IPS DF 6.9 (cell line): ENCODE measurements around the gene PCDHGB4.

ENCODE experiments used
- DNase-seq: peaks from one replicate; pipeline ENCODE4 v3.0.0-alpha.2; 2013; ENCODE audit warnings: low read depth, low spot score
- H3K27ac ChIP-seq: one replicate; pipeline ENCODE4 v1.5.1; 2013; ENCODE audit warnings: low read length, control low read depth
- H3K27me3 ChIP-seq: 2 replicates; pipeline ENCODE4 v1.6.1; 2013; ENCODE audit warnings: mild to moderate bottlenecking, low read length; ENCODE audit not compliant: control insufficient read depth, insufficient read depth
- H3K36me3 ChIP-seq: 2 replicates; pipeline ENCODE4 v1.6.1; 2013; ENCODE audit warnings: low read length; ENCODE audit not compliant: control insufficient read depth, insufficient read depth
- H3K4me1 ChIP-seq: 2 replicates; pipeline ENCODE4 v1.6.1; 2013; ENCODE audit warnings: low read length; ENCODE audit not compliant: control insufficient read depth, insufficient read depth
- H3K4me3 ChIP-seq: 2 replicates; pipeline ENCODE4 v1.5.1; 2013; ENCODE audit warnings: mild to moderate bottlenecking, low read length
- H3K9me3 ChIP-seq: 2 replicates; pipeline ENCODE4 v1.6.1; 2013; ENCODE audit warnings: low read length, inconsistent platforms; ENCODE audit not compliant: control insufficient read depth, insufficient read depth
- WGBS: extraction: QIAGEN DNeasy Blood & Tissue Kit; methylation state at CpG from one replicate; pipeline ENCODE4 v1.1.7; 2013; ENCODE audit warnings: mixed read lengths, missing lambda C conversion rate; ENCODE audit not compliant: insufficient read length, insufficient coverage; 5-methylcytosine and 5-hydroxymethylcytosine counted together

PCDHGB4 gene

GRCh38 chr5:141351591-141351990 is 35.9 kb upstream of the PCDHGB4 start:
- no peak for DNase-seq
- Histone ChIP-seq H3K36me3 (no peaks in the 10 kb centered on the region), H3K4me3 (no peak overlapping the region), H3K9me3 (no peaks in the 10 kb centered on the region; the same call in none of the 2 replicates), H3K27me3 (no peaks in the 10 kb centered on the region), H3K4me1 (no peaks in the 10 kb centered on the region), H3K27ac (no peak overlapping the region)
- WGBS, result no CpG with 5 or more reads among the region's 36 CpGs

- Histone ChIP-seq H3K9me3 (no peaks in the 10 kb centered on the region; the same call in none of the 2 replicates), H3K27me3 (no peaks in the 10 kb centered on the region), H3K27ac (no peak within 1 kb of the TSS), H3K36me3 (no peaks in the 10 kb centered on the region), H3K4me1 (no peaks in the 10 kb centered on the region), H3K4me3 (no peak within 1 kb of the TSS)
- DNase-seq, result no peak
- no CpG with 5 or more reads among the region's 29 CpGs for WGBS
Observed at GRCh38 chr5:141354900-141355469, 32.5 kb upstream of the PCDHGB4 start, which contains the start of gene PCDHGA4. Gene PCDHGA4, plus strand, starts transcription at chr5:141355021. Its CDS starts 87 bp downstream, at chr5:141355108.

- WGBS, result no CpG with 5 or more reads among the region's 24 CpGs
- Histone ChIP-seq H3K36me3 (no peaks in the 10 kb centered on the region), H3K4me1 (no peaks in the 10 kb centered on the region), H3K27ac (no peak overlapping the region), H3K4me3 (no peak overlapping the region), H3K9me3 (peaks cover under 1% of the 10 kb centered on the region), H3K27me3 (no peaks in the 10 kb centered on the region)
- DNase-seq, result no peak
Observed at GRCh38 chr5:141355641-141356040, 31.9 kb upstream of the PCDHGB4 start.

- Histone ChIP-seq H3K4me3 (no peak overlapping the region), H3K27me3 (no peaks in the 10 kb centered on the region), H3K36me3 (no peaks in the 10 kb centered on the region), H3K9me3 (peaks cover 2% of the 10 kb centered on the region; the same call in 1 of the 2 replicates), H3K27ac (no peak overlapping the region), H3K4me1 (no peaks in the 10 kb centered on the region)
- no CpG with 5 or more reads among the region's 5 CpGs for WGBS
- no peak for DNase-seq
Observed at GRCh38 chr5:141356133-141356532, 31.4 kb upstream of the PCDHGB4 start.

- H3K27ac ChIP-seq, result no peak overlapping the region
- no CpG with 5 or more reads among the region's 19 CpGs for WGBS
- no peak overlapping the region for H3K4me3 ChIP-seq
- no peaks in the 10 kb centered on the region for H3K27me3 ChIP-seq
- no peak for DNase-seq
- H3K36me3 ChIP-seq, result no peaks in the 10 kb centered on the region
- H3K9me3 ChIP-seq, result 0 out of 2 replicates have a peak, but pooled peaks cover 2% of the 10 kb centered on the region
- no peaks in the 10 kb centered on the region for H3K4me1 ChIP-seq
Observed at GRCh38 chr5:141356950-141357349, 30.5 kb upstream of the PCDHGB4 start.

- no CpG with 5 or more reads among the region's 24 CpGs for WGBS
- Histone ChIP-seq H3K36me3 (peaks cover 4% of the 10 kb centered on the region), H3K4me3 (no peak within 1 kb of the TSS), H3K27me3 (no peaks in the 10 kb centered on the region), H3K4me1 (no peaks in the 10 kb centered on the region), H3K27ac (no peak within 1 kb of the TSS), H3K9me3 (peaks cover 7% of the 10 kb centered on the region)
- DNase-seq, result no peak
Observed at GRCh38 chr5:141359790-141360426, 27.6 kb upstream of the PCDHGB4 start, which contains the start of gene PCDHGB2. Gene PCDHGB2, plus strand, starts transcription at chr5:141359994. Its CDS starts 142 bp downstream, at chr5:141360136.

- Histone ChIP-seq H3K27me3 (no peaks in the 10 kb centered on the region), H3K4me3 (no peak overlapping the region), H3K4me1 (no peaks in the 10 kb centered on the region), H3K27ac (no peak overlapping the region), H3K36me3 (peaks cover 4% of the 10 kb centered on the region), H3K9me3 (peaks cover 7% of the 10 kb centered on the region)
- DNase-seq, result no peak
- no CpG with 5 or more reads among the region's 15 CpGs for WGBS
Observed at GRCh38 chr5:141360685-141361084, 26.8 kb upstream of the PCDHGB4 start.

- Histone ChIP-seq H3K36me3 (peaks cover 7% of the 10 kb centered on the region), H3K9me3 (peaks cover 7% of the 10 kb centered on the region), H3K27ac (no peak overlapping the region), H3K4me1 (no peaks in the 10 kb centered on the region), H3K27me3 (no peaks in the 10 kb centered on the region), H3K4me3 (no peak overlapping the region)
- no peak for DNase-seq
Observed at GRCh38 chr5:141362719-141363118, 24.8 kb upstream of the PCDHGB4 start.

- Histone ChIP-seq H3K36me3 (peaks cover 7% of the 10 kb centered on the region), H3K27me3 (no peaks in the 10 kb centered on the region), H3K9me3 (peaks cover 7% of the 10 kb centered on the region), H3K4me3 (no peak within 1 kb of the TSS), H3K4me1 (no peaks in the 10 kb centered on the region), H3K27ac (no peak within 1 kb of the TSS)
- no peak for DNase-seq
- WGBS, result no CpG with 5 or more reads among the region's 34 CpGs
Observed at GRCh38 chr5:141363952-141364660, 23.4 kb upstream of the PCDHGB4 start, which contains the start of gene PCDHGA5. Gene PCDHGA5, plus strand, starts transcription at chr5:141364162. Its CDS starts 169 bp downstream, at chr5:141364331.

GRCh38 chr5:141366016-141366896 is 21.2 kb upstream of the PCDHGB4 start:
- H3K36me3 ChIP-seq, result peaks cover 7% of the 10 kb centered on the region
- no peaks in the 10 kb centered on the region for H3K27me3 ChIP-seq
- no peaks in the 10 kb centered on the region for H3K4me1 ChIP-seq
- no peak overlapping the region for H3K4me3 ChIP-seq
- H3K27ac ChIP-seq, result no peak overlapping the region
- peaks cover 5% of the 10 kb centered on the region for H3K9me3 ChIP-seq
- no peak for DNase-seq
- no CpG with 5 or more reads among the region's 46 CpGs for WGBS
